Gastrocnemius medialis (tissue), 4 donors: ENCODE measurements around the gene CCDC192.

Experiments
- POLR2A ChIP-seq, 2 donors: fragments of 450-650 bp; IDR thresholded peaks; one replicate each; pipeline ENCODE4 v1.6.1; 2017; ENCODE audit warnings: antibody characterized with exemption in 2 of 2, mild to moderate bottlenecking in 2 of 2, moderate library complexity in 2 of 2
- TF ChIP-seq, protein P1 (sequence below), 5 experiments: fragments of 450-650 bp in 3 of 5; fragments of 200-600 bp in 2 of 5; sonication (generic) in 2 of 5; IDR thresholded peaks in 4 of 5; conservative IDR thresholded peaks in 1 of 5; 1 replicate in 4 of 5; 2 replicates in 1 of 5; pipeline ENCODE4 v1.5.1; 2016 to 2019; ENCODE audit warnings: antibody characterized with exemption in 5 of 5, mild to moderate bottlenecking in 3 of 5, moderate library complexity in 3 of 5

DNA sequence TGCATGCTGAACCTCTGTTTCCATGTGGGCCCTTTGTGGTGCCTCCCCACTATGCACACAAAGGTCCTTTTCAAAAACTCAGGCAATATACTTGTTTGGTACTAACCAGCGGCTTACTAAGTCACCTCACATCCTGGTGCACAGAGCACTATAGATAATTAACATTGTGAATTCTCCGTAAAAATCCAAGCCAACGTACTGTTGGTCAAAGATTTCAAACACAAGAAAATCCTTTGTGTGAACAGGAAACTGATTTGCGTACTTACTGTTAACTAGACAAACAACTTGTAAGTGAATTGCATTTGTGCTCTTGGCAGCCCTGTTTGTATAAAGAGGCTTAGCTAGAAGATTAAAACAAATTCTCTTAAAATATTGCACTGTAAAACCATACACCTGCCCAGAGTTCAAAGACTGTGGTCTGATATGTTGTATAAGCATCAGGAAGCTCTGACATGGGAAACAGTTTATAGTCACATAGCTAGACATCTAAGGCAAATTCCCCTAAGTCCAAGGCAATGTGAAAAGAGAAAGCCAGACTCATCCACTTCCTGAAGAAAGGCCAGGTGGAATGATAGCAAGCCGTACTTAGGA is 255.3 kb downstream of the CCDC192 start:
- TF ChIP-seq, protein P1, sequence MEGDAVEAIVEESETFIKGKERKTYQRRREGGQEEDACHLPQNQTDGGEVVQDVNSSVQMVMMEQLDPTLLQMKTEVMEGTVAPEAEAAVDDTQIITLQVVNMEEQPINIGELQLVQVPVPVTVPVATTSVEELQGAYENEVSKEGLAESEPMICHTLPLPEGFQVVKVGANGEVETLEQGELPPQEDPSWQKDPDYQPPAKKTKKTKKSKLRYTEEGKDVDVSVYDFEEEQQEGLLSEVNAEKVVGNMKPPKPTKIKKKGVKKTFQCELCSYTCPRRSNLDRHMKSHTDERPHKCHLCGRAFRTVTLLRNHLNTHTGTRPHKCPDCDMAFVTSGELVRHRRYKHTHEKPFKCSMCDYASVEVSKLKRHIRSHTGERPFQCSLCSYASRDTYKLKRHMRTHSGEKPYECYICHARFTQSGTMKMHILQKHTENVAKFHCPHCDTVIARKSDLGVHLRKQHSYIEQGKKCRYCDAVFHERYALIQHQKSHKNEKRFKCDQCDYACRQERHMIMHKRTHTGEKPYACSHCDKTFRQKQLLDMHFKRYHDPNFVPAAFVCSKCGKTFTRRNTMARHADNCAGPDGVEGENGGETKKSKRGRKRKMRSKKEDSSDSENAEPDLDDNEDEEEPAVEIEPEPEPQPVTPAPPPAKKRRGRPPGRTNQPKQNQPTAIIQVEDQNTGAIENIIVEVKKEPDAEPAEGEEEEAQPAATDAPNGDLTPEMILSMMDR (IDR thresholded peaks at IDR 0.05 in 4 of 5, conservative IDR thresholded peaks at IDR 0.05 in 1 of 5) = no peak
- no peak for TF ChIP-seq POLR2A (IDR thresholded peaks at IDR 0.05)
